ENCODE measurements around the gene ZSCAN16. TPM values are rescaled to one million over a fixed set of nuclear protein-coding genes. Genes with fewer than 3 reads are reported as not detected.

The ZSCAN16 gene
- total and polyA plus RNA-seq, 9 of the 15 experiments (the other 6 are each of a cell fraction or from before 2014, with no cell fraction given), result 0.08 TPM; not detected in 8

- peak; percentile 96 for TF ChIP-seq DIDO1 (tag; IDR thresholded peaks at IDR 0.05; ENCODE audit: low read depth)
- no peak for TF ChIP-seq ZNF174 (CRISPR knock-in tag; IDR thresholded peaks at IDR 0.05)
- TF ChIP-seq MECOM (CRISPR knock-in tag; IDR thresholded peaks at IDR 0.05), result peak; percentile 31; the same call in 1 of the 2 replicates
- TF ChIP-seq TGIF2 (CRISPR knock-in tag; IDR thresholded peaks at IDR 0.05), result no peak
- TF ChIP-seq VEZF1 (CRISPR knock-in tag; IDR thresholded peaks at IDR 0.05), result peak; percentile 83
- no peak for TF ChIP-seq CHCHD3 (CRISPR knock-in tag; IDR thresholded peaks at IDR 0.05)
- no peak for TF ChIP-seq PHB2 (IDR thresholded peaks at IDR 0.05; ENCODE audit: low read depth)
- TF ChIP-seq ZBTB9 (CRISPR knock-in tag; IDR thresholded peaks at IDR 0.05), result peak; percentile 49
- TF ChIP-seq ZNF212 (CRISPR knock-in tag; IDR thresholded peaks at IDR 0.05), result no peak
- TF ChIP-seq ATF2 (CRISPR knock-in tag; IDR thresholded peaks at IDR 0.05), result no peak
- TF ChIP-seq POLR2B (IDR thresholded peaks at IDR 0.05; ENCODE audit: low read depth, partially characterized antibody), result peak; percentile 87
- TF ChIP-seq TEAD2 (tag; IDR thresholded peaks at IDR 0.05), result no peak
- TF ChIP-seq EHMT2 (IDR thresholded peaks at IDR 0.05), result peak; percentile 10; the same call in 1 of the 2 replicates
- peak; percentile 76; the same call in 1 of the 2 replicates for TF ChIP-seq ZZZ3 (IDR thresholded peaks at IDR 0.05)
- TF ChIP-seq PHF20 (IDR thresholded peaks at IDR 0.05; ENCODE audit: partially characterized antibody), result peak; percentile 86
- peak; percentile 99 for TF ChIP-seq NCOA1 (IDR thresholded peaks at IDR 0.05; ENCODE audit: low read depth)
- TF ChIP-seq ZBED1 (IDR thresholded peaks at IDR 0.05), result no peak
- TF ChIP-seq POLR2AphosphoS5 (IDR thresholded peaks at IDR 0.05; ENCODE audit: control insufficient read depth, insufficient read depth, low read depth, low read length), result peak; percentile 97
- peak; percentile 80; the same call in 1 of the 2 replicates for TF ChIP-seq PREB (CRISPR knock-in tag; IDR thresholded peaks at IDR 0.05)
- TF ChIP-seq BDP1 (IDR thresholded peaks at IDR 0.05; ENCODE audit: insufficient read depth, insufficient read length), result no peak
- TF ChIP-seq CBX1 (IDR thresholded peaks at IDR 0.05; ENCODE audit: low read depth), result peak; percentile 95
- TF ChIP-seq MAFG (tag; conservative IDR thresholded peaks at IDR 0.05), result no peak
These were observed 12.4 kb downstream of the ZSCAN16 start (continued) for GRCh38 chr6:28136585-28137504.
